Measurements from ENCODE around the gene CD82. TPM values are rescaled to one million over a fixed set of nuclear protein-coding genes. Genes with fewer than 3 reads are reported as not detected.
"Not testable (repeated sequence)": the region's sequence is repeated elsewhere in the genome, so short reads cannot be mapped to it uniquely, and the experiment has no call there.

The CD82 gene
- total RNA-seq, 6 experiments from 2014 or later, result 18.9 to 69.4 (median 48.6) TPM

- H3K4me3 ChIP-seq, result no peak overlapping the region
- intact Hi-C loops (cut with DNase I), result loop anchor here (5.0 to 10.0 kb wide), 3 partner anchors 253 to 425 kb away; no protein-coding TSS in a partner anchor
- no peaks in the 10 kb centered on the region for H3K27me3 ChIP-seq
- ATAC-seq, result no peak
- H3K36me3 ChIP-seq, result no peaks in the 10 kb centered on the region
- no peak overlapping the region for H3K27ac ChIP-seq
- no peaks in the 10 kb centered on the region for H3K9me3 ChIP-seq
- H3K4me1 ChIP-seq, result no peaks in the 10 kb centered on the region
- no peak for DNase-seq
- TF ChIP-seq CTCF (IDR thresholded peaks at IDR 0.05) (no peak), POLR2A (IDR thresholded peaks at IDR 0.05) (no peak)
- WGBS (ENCODE audit: insufficient coverage, low coverage, low lambda C conversion rate, missing lambda C conversion rate), result 42% methylated on average over 3 of the region's 7 CpGs
Measured at GRCh38 chr11:44539971-44540370, 25.5 kb upstream of the CD82 start.

- 12% methylated on average over 2 of the region's 2 CpGs for WGBS (ENCODE audit: insufficient coverage, low coverage, low lambda C conversion rate, missing lambda C conversion rate)
Measured at GRCh38 chr11:44540667-44541066, 24.8 kb upstream of the CD82 start.

GRCh38 chr11:44542372-44542771 lies 23.1 kb upstream of the CD82 start:
- WGBS (ENCODE audit: insufficient coverage, low coverage, low lambda C conversion rate, missing lambda C conversion rate), result 76% methylated on average over 3 of the region's 3 CpGs
- ATAC-seq (no peak), DNase-seq (no peak)
- Histone ChIP-seq H3K27me3 (no peaks in the 10 kb centered on the region), H3K4me1 (no peaks in the 10 kb centered on the region), H3K27ac (no peak overlapping the region), H3K36me3 (no peaks in the 10 kb centered on the region), H3K9me3 (no peaks in the 10 kb centered on the region), H3K4me3 (no peak overlapping the region)
- no peak for TF ChIP-seq POLR2A (IDR thresholded peaks at IDR 0.05)
- TF ChIP-seq CTCF (IDR thresholded peaks at IDR 0.05), result no peak
- intact Hi-C loops (cut with DNase I), result no loop called here

More at GRCh38 chr11:44540667-44541066, 24.8 kb upstream of the CD82 start:
- no peaks in the 10 kb centered on the region for H3K9me3 ChIP-seq
- no peak overlapping the region for H3K4me3 ChIP-seq
- intact Hi-C loops (cut with DNase I), result no loop called here
- no peak overlapping the region for H3K27ac ChIP-seq
- no peak for TF ChIP-seq POLR2A (IDR thresholded peaks at IDR 0.05)
- TF ChIP-seq CTCF (IDR thresholded peaks at IDR 0.05), result no peak
- DNase-seq (no peak), ATAC-seq (no peak)
- H3K36me3 ChIP-seq, result no peaks in the 10 kb centered on the region
- H3K4me1 ChIP-seq, result no peaks in the 10 kb centered on the region
- H3K27me3 ChIP-seq, result no peaks in the 10 kb centered on the region

- H3K27ac ChIP-seq; intact Hi-C loops (cut with DNase I); DNase-seq; H3K4me1 ChIP-seq; ATAC-seq; H3K9me3 ChIP-seq; H3K4me3 ChIP-seq; H3K36me3 ChIP-seq; H3K27me3 ChIP-seq: not testable (repeated sequence)
- WGBS (ENCODE audit: insufficient coverage, low coverage, low lambda C conversion rate, missing lambda C conversion rate), result 87% methylated on average over 3 of the region's 4 CpGs
Measured at GRCh38 chr11:44546984-44547383, 18.5 kb upstream of the CD82 start.

- 92% methylated on average over 2 of the region's 2 CpGs for WGBS (ENCODE audit: insufficient coverage, low coverage, low lambda C conversion rate, missing lambda C conversion rate)
- ATAC-seq; intact Hi-C loops (cut with DNase I); H3K9me3 ChIP-seq; H3K4me3 ChIP-seq; H3K4me1 ChIP-seq; DNase-seq; H3K27ac ChIP-seq; H3K27me3 ChIP-seq; H3K36me3 ChIP-seq: not testable (repeated sequence)
Measured at GRCh38 chr11:44547534-44547933, 17.9 kb upstream of the CD82 start.

Data from right lobe of liver (tissue), 6 donors.